Measurements from ENCODE around the gene ACOT8. TPM values are rescaled to one million over a fixed set of nuclear protein-coding genes. Genes with fewer than 3 reads are reported as not detected.

ACOT8 gene
- total and polyA plus RNA-seq, 10 of the 15 experiments (the other 5 are each of a cell fraction or from before 2014, with no cell fraction given): 5.1 to 47.9 (median 31.8) TPM

DNA sequence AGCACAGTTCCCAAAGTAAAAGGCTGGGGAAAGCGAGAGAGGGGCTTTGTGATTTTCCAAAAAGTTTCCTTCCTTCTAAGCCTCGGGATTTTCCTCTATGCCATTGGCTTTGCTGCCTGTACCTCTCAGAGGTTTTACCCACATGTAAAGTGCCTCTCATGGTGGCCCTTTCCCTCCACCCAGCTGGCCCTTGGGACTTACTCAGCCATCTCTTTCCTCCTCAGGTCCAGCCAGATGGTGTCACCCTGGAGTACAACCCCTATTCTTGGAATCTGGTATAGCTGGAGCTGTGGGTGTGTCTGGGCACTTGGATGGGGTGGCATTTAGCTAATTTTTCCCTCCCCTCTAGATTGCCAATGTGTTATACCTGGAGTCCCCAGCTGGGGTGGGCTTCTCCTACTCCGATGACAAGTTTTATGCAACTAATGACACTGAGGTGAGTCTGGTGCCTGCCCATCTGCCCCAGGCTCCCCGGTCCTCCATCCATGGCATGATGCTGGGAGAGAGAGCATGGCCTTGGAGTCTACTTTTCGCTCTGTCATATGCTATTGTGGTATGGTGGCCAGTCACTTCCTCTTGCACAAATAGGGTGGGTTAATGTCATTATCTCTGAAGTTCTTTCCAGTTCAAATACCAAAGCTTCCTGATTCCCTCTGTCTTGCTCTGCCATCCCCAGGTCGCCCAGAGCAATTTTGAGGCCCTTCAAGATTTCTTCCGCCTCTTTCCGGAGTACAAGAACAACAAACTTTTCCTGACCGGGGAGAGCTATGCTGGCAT is 35.0 kb upstream of the ACOT8 start:
- no peak for ATAC-seq
- Histone ChIP-seq H3K4me3 (peak overlapping the region; percentile 83), H3K4me1 (ENCODE audit: control insufficient read depth, insufficient read depth, low read length) (peaks cover 22% of the 10 kb centered on the region), H4K20me1 (ENCODE audit: control insufficient read depth, insufficient read depth) (no peaks in the 10 kb centered on the region), H3K9me3 (replicated peaks; ENCODE audit: control insufficient read depth, insufficient read depth, low read length) (no peaks in the 10 kb centered on the region), H3K36me3 (ENCODE audit: control insufficient read depth in 2 of 2, insufficient read depth in 2 of 2, low read length in 1 of 2) (peaks cover 0 to 4% of the 10 kb centered on the region in 2 experiments; a peak in 2 of 4 replicates), H3K27me3 (replicated peaks in 1 of 2; ENCODE audit: control insufficient read depth in 2 of 2, insufficient read depth in 2 of 2, low read length in 1 of 2) (no peaks in the 10 kb centered on the region), H2AFZ (ENCODE audit: control insufficient read depth, low read depth, low read length) (no peak overlapping the region), H3K27ac (ENCODE audit: control insufficient read depth, insufficient read depth) (no peak overlapping the region), H3K79me2 (ENCODE audit: control insufficient read depth, insufficient read depth, low read length) (peaks cover 4% of the 10 kb centered on the region), H3K9ac (ENCODE audit: control insufficient read depth, insufficient read depth, low read length) (peak overlapping the region; percentile 81; the same call in 1 of the 2 replicates), H3K4me2 (ENCODE audit: control insufficient read depth, insufficient read depth) (peak overlapping the region; percentile 98)
- intact Hi-C loops (cut with micrococcal nuclease; ENCODE audit: unreplicated experiment) (loop anchor here (5.0 kb wide), 1 partner anchor 80 kb away; the partner anchor contains the start of gene ZNF335), in situ Hi-C loops (cut with MboI) (no loop called here)
- POLR2A ChIA-PET: interaction anchor here (0.5 to 2.4 kb wide), 4 partner anchors 43 to 78 kb away, joined by 3 to 9 read pairs (median 4); no protein-coding TSS in a partner anchor
- no peak for FAIRE-seq
- 47% methylated on average over 9 of the region's 9 CpGs for WGBS (ENCODE audit: insufficient coverage, insufficient replicate concordance, low lambda C conversion rate, missing lambda C conversion rate)
- RAD21 ChIA-PET (ENCODE audit: unreplicated experiment): interaction anchor here (1.1 to 3.4 kb wide), 2 partner anchors 18 to 70 kb away, joined by 3 to 13 read pairs; no protein-coding TSS in a partner anchor
- no TSS peak for BruUV-seq (replicated peaks)
- CTCF ChIA-PET: interaction anchor here (1.0 to 2.5 kb wide), 3 partner anchors 19 to 77 kb away, joined by 3 to 8 read pairs (median 4); no protein-coding TSS in a partner anchor
- TF ChIP-seq, protein P1, sequence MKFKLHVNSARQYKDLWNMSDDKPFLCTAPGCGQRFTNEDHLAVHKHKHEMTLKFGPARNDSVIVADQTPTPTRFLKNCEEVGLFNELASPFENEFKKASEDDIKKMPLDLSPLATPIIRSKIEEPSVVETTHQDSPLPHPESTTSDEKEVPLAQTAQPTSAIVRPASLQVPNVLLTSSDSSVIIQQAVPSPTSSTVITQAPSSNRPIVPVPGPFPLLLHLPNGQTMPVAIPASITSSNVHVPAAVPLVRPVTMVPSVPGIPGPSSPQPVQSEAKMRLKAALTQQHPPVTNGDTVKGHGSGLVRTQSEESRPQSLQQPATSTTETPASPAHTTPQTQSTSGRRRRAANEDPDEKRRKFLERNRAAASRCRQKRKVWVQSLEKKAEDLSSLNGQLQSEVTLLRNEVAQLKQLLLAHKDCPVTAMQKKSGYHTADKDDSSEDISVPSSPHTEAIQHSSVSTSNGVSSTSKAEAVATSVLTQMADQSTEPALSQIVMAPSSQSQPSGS (IDR thresholded peaks at IDR 0.05; ENCODE audit: low read length): no peak
- TF ChIP-seq HDAC2 (IDR thresholded peaks at IDR 0.05) (no peak), SPI1 (IDR thresholded peaks at IDR 0.05; ENCODE audit: borderline replicate concordance, insufficient read depth, low read depth, low read length) (no peak), SIX5 (IDR thresholded peaks at IDR 0.05; ENCODE audit: low read depth, low read length, severe bottlenecking) (no peak), TCF7 (IDR thresholded peaks at IDR 0.05; ENCODE audit: borderline replicate concordance) (no peak), KAT2A (conservative IDR thresholded peaks at IDR 0.05; ENCODE audit: control insufficient read depth, low read depth, low read length) (no peak), MEF2A (IDR thresholded peaks at IDR 0.05; ENCODE audit: insufficient read depth, low read depth, low read length) (no peak), IRF4 (IDR thresholded peaks at IDR 0.05; ENCODE audit: low read depth, low read length) (no peak), BMI1 (IDR thresholded peaks at IDR 0.05; ENCODE audit: borderline replicate concordance) (no peak)
- TF ChIP-seq, protein P2, sequence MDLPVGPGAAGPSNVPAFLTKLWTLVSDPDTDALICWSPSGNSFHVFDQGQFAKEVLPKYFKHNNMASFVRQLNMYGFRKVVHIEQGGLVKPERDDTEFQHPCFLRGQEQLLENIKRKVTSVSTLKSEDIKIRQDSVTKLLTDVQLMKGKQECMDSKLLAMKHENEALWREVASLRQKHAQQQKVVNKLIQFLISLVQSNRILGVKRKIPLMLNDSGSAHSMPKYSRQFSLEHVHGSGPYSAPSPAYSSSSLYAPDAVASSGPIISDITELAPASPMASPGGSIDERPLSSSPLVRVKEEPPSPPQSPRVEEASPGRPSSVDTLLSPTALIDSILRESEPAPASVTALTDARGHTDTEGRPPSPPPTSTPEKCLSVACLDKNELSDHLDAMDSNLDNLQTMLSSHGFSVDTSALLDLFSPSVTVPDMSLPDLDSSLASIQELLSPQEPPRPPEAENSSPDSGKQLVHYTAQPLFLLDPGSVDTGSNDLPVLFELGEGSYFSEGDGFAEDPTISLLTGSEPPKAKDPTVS (IDR thresholded peaks at IDR 0.05; ENCODE audit: low read depth, low read length): no peak
- SMC1A ChIA-PET (ENCODE audit: uncharacterized antibody, unreplicated experiment): interaction anchor here (1.4 to 2.8 kb wide), 3 partner anchors 18 to 79 kb away, joined by 3 to 12 read pairs (median 3); partner anchors contain the start of gene PLTP
- no peak for DNase-seq (ENCODE audit: low read depth, low spot score)

All from GM12878 (cell line).